GM21526 (cell line): ENCODE data around the gene DIP2C.
"Not testable (repeated sequence)": the region's sequence is repeated elsewhere in the genome, so short reads cannot be mapped to it uniquely, and the experiment has no call there.

Experiments
- ATAC-seq: cut with Tn5 transposase; IDR thresholded peaks from one replicate; pipeline ENCODE4 v1.9.1; 2021; ENCODE audit warnings: moderate library complexity; ENCODE audit not compliant: unreplicated experiment, low FRiP score

Gene DIP2C

DNA sequence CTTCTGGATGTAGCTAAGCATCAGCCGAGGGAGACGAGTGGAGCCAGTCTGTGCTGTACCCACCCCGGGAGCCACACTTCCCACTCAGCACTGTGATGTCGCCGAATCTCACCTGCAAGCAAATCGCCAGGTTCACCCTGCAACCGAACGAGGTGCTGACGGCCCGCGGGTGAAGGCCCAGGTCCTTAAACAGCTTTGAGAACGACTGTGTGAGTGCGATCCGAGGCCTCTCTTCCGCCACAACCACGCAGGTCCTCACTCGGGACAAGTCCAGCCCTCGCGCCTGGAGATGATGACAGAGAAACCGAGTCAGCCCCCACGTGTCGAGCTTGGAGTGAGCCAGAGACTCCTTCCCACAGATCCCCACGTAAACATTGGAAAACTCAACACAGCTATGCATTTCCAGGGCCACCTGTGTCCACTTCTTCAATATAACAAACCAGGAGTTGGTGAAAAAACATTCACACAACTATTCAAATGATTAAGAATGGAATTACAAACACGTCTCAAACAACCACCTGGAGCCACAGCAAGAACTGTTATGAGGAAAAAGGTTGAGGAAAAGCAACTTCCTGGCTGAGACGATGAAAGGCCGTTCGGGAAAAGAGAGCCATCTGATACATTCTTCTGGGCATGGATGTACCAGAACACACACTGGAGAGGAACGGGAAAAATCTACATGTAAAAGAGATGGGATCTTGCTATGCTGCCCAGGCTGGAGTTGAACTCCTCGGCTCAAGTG is 362.4 kb downstream of the DIP2C start:
- no peak for ATAC-seq

DNA sequence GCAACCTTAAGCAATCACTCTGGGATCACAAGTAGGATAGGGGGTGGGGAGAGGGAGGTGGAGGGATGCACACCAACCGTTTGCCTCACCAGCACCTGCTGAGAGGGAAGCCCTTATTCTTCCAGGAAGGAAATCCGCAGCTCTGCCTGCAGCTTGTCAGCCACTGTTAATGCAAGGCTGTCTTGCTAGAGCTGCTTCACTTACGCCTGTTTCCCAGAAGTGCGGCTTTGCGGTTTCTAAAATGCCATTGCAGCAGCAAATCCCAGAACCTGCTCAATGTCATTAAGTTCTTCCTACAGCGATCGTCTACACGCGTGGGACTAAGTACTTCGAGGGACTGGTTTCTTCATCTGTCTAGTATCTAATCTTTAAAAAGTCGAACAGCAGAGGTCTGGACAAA is 363.1 kb downstream of the DIP2C start:
- ATAC-seq: no peak

DNA sequence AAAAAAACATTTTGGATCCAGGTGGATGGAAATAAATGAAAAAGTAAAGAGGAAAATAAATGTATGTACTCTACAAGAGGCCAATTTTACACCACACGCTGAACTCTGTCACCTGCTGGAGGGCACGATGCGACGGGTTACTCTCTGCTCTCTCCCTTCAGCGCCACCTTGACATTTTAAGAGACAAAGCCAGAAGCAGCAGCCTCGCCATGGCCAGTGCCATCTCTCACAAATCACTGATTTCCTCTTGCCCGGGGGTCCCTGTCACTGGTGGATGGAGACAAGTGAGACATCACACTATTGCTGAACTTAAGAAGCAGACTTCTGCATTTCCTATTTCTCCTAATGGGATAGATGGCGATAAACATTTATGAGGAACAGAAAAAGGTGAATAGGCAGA is 364.2 kb downstream of the DIP2C start:
- no peak for ATAC-seq

DNA sequence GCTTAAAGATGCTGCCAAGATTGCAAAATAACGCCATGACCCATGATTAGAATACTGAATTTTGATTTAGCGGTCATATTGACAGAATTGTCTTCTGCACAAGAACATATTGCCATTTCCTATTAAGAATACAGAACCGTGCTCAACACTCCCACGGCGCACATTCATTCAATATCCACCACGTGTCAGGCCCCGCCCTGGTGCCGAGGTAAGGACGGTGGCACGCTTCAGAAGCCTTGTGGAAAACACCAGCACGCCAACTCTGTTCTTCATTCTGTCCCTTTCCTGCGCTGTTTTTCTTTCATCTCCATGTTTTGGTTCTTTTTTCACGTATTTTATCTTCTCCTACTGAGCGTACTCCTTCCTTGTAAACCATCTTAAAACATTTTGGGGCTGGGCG is 364.9 kb downstream of the DIP2C start:
- no peak for ATAC-seq

DNA sequence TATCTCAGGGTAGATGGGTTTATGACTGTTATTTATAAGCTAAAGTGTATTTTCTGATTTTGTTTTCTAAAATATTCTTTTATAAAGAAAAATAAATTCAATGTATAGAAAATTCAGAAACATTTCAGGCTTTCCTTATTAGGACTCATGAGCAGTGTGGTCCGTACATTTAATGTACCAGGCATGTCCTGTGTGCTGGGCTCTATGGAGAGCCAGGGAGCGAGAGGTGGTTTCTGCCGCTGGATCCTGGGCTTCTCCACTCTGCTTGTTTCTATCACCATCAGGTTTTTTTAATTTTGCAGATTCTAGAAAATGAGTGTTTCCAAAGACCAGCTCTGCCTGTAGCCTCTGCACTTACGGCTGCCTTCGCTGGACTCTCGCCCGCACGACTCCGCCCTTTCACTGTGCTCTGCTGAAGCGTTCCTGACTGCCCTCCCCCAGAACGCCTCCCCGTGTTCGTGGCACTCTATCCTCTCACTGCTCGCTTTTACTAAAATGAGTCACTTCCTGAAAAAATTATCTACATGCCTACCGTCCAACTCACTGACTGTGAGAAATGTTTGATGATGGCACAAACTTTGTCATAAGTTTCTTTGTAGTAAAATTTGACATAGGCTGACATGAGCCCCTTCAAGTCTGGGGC is 365.7 kb downstream of the DIP2C start:
- ATAC-seq: peak; percentile 95

DNA sequence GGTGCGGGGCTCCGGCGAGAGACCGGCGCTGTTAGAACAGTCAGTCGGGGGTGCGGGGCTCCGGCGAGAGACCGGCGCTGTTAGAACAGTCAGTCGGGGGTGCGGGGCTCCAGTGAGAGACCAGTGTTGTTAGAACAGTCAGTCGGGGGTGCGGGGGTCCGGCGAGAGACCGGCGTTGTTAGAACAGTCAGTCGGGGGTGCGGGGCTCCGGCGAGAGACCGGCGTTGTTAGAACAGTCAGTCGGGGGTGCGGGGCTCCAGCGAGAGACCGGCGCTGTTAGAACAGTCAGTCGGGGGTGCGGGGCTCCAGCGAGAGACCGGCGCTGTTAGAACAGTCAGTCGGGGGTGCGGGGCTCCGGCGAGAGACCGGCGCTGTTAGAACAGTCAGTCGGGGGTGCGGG is 366.4 kb downstream of the DIP2C start:
- not testable (repeated sequence) for ATAC-seq

DNA sequence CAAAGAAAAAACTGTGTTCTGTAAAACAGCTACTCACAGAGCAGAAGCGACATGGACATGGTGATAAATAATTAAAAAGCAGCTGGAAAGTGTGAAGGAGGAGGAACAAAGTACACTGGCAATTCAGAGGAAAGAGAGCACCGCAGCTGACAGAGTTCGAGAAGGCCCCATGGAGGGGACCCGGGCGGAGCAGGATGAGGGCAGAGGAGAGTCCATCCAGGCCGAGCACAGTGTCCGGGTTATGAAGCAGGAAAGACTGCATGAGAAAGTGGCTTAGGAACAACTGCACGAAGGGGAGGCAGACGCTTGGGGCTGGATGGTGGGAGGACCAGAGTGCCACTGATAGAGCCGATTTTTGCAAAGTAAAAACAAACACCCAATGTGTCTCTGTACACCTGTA is 368.7 kb downstream of the DIP2C start:
- no peak for ATAC-seq

DNA sequence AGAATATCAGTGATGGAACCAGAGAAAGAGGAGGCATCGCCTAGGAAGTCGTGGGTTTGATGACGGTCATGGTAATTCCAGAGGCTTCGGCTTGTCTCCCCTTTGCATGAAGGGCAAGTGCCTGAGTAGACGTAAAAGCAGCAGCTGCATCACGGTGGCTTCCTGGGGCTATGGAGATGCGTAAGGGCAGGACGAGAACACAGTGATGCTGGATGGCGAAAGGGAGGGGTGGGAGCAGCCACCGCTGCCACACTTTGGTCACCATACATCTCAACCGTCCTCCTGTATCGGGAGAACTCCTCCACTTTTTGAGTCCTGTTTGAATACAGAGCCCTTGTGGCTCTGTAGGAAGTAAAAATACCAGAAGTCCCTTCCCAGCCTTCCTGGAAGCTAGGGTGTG is 371.5 kb downstream of the DIP2C start:
- no peak for ATAC-seq

DNA sequence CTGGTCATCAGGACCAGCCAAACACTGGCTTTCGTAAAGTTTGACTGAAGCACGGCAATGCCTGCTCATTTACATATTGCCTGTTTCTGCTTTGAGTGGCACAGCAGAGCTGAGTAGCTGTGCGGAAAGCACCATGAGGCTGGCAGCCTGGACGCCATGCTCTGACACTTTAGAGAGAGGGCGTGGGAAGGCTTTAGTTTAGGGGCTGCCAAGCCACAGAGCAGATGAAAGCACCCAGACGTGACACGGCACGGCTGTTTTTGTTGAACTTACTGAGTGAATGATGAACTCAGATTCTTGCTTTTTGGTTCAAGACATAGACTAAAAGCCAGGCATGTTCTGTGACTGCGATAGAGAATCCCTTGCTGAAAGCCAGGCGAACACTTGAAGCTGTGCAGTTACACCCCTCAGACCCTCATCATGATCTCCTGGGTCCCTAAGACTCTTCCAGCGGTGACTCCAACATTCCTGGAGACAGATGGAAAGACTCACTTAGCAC is 372.1 kb downstream of the DIP2C start:
- peak; percentile 97 for ATAC-seq

DNA sequence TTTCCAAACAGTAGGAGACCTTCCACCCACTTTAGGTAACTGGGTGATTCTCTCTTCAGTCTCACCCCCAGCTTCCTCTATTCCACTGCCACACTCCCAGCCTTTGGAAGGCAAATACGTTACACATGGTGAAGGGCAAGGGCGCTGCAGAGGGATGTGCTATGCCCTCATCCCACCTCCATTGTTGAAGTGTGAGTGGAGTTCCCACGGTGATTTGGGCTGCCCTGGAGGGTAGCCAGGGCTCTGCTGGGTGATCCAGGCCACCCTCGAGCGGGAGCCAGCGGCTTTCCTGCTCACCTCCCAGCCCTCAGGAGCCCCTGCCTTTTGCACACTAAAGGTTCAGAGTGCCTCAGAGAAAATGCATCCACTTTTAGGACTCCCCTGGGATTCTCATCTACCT is 373.1 kb downstream of the DIP2C start:
- ATAC-seq: no peak

DNA sequence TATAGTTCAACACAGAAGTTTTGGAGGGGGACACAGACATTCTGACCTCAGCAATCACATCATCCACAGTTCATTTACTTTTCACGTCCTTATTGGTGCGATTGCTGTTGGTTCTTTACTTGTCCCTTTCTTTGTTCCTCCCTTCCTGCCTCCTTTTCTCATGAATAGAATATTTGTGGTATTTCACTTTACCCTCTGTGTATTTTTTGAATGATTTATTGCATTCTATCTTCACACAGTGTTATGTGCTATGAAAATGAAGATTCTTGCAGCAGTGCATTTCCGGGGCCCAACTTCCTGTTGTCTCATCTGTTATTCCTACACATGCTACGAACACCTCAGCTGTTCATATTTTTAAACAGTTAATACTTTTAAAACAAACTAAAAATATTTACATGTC is 374.6 kb downstream of the DIP2C start:
- ATAC-seq: no peak

DNA sequence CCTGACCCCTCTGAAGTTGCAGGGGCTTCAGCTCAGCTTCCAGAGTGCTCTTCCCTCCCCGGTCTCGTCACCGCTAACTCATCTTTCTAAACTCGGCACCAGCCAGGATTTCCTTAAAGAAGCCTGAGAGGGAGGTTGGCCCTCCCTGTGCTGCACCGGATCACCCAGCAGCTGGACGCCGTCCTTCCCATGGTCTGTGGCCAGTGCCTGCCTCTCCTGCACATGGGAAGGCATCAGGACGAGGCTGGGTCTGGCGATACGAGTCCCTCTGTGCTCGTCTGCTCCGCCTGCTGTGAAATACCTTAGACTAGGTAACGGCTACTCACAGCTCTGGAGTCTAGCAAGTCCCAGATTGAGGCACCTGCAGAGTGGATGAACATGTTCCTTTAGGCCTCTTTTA is 375.1 kb downstream of the DIP2C start:
- ATAC-seq: no peak

DNA sequence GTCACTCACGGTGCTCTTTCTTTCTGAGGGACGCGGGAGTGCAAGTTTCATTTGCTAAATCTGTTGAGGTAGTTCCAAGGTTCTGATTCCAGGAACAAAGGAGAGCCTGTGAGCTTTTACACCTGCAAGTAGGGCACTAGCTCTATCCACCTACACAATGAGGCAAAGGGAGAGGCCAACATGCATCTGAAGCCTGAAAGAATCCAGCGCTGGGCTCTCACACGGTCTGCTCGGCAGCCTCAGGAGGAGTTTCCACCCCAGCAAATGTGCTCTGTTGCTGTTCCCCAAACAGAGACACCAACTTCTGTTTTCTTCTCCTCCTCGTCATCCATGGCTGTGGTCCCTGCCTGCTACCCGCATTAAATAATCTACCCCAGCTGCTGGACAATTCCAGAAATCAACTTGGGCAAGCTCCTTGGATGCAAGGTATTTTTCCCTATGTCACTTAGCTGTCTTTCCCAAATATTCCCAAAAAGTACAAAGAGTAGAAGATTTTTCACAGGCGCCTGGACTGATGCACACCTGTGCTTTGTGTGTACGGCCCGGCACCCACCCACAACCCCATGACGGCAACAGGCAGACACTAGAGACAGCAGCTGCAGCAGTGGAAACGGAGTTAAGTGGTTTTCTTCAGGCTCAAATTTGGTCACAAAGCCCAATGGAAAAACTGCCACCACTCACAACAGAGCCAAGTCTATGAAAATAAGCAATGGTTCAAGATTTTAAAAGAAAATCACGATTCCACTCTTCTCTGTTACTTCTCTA is 377.4 kb downstream of the DIP2C start:
- no peak for ATAC-seq

DNA sequence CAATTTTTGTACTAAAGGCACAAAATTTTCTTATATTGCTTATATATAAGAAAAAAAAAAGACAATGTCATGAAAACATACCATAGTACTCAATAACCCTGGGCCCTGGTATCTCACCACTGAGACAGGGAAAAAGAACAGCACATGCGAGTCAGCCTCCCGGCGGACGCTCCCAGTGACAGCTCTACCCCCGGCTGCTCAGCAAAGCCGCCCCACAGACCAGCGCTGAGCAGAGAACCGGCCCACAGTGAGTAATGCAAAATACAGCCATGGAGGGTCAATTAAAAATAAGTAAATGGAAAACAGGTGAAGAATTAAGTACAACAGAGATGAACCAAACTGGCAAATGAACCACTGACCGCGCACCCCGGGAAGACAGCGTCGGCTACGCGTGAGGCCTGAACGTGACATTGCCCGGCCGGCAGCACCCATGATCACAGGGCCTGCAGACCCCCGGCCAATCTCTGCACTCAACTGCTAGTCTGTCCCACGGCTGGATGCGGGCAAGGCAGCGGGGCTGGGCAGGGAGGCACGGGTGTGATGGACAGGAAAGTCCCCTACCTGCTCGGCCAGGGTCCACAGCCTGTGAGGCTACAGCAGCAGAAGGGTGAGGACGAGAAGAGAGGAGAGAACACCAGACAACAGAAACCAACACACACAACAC is 378.4 kb downstream of the DIP2C start:
- ATAC-seq: no peak

DNA sequence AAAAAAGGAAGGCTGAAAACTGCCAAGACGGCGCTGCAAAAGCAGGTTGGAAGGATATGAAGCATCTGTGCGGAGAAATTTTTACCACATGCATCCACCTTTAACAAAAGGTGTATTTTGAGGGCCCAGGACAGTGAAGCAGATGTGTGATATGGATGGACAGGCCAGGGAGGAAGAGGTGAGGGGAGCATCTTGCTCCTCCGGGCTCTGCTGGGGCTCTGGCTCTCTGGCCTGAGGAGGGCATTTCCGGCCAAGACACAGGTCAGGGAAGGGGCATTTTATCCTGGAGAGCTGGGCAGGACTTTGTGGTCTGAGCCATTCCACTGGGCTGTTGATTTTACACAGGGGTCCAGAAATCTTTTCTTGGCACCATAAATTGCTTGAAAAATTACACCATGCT is 379.1 kb downstream of the DIP2C start:
- ATAC-seq: no peak

DNA sequence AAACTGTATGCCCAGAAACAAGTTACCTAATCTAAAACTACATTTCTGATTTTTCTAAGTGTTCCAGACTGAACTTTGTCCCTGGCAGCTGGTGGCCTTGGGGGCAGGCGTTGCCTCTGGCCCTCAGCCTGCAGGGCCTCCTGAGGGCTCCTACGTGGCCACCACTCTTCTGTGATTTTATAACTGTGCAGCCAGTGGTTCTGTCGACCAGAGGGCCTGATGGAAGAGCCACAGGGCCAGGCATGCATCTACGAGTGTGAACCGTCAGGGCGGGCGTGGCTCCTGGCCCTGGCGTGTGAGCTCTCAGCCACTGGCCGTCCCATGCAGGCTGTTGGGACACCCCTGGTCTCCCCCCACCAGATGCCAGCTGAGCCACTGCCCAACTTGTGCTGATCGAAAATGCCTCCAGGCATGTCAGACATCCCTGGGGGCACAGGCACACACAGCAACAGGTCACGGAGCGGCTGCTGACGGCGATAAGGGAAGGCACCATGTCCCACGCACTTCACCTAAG is 380.8 kb downstream of the DIP2C start:
- ATAC-seq: no peak

DNA sequence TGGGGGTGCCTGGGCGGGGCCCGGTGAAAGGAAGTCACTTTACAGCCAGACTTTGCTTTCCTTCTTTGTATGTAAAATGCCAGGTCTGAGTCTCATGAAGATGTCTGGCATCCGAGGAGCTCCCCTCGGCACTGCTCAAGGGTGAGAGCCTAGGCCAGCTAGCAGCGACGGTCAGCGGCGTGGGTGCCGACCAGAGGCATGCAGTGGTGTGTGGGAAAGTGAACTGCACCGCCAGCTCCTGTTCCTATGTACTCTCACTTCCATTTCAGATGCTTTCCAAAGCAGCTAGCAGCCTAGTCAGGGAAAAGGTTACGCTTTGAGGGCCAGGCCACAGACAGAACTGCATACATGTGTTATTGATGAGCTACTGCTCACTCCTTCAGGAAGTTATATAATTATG is 381.4 kb downstream of the DIP2C start:
- no peak for ATAC-seq

DNA sequence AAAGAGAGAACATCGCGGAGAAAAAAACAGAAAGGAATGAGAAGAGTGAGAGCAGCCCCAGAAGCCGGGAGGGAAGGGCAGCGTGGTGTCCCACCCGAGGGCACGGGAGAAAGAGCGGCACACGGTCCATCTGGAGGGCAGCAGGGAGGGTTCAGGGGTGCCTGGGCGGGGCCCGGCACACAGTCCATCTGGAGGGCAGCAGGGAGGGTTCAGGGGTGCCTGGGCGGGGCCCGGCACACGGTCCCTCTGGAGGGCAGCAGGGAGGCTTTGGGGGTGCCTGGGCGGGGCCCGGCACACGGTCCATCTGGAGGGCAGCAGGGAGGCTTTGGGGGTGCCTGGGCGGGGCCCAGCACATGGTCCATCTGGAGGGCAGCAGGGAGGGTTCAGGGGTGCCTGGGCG is 381.8 kb downstream of the DIP2C start:
- ATAC-seq: no peak

DNA sequence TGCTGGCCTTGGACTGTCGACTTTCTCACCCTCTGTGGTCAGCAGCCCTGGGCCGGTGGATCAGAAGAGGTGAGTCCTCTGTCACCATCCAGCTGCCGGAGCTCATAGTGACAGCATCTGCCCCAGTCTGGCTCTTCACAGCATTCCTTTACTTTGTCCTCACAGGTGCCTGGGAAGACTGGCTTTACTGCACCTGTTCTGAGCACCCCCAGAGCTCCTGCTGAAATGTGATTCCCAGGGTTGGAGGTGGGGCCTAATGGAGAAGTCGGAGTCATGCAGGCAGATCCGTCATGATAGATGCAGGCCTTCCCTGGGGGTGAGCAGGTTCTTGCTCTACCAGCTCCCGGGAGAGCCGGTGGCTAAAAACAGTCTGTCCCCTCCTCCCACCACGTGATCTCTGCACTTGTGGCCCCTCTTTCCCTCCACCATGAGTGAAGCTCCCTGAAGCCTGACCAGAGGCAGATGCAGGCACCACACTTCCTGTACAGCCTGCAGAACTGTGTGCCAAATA is 382.7 kb downstream of the DIP2C start:
- no peak for ATAC-seq

DNA sequence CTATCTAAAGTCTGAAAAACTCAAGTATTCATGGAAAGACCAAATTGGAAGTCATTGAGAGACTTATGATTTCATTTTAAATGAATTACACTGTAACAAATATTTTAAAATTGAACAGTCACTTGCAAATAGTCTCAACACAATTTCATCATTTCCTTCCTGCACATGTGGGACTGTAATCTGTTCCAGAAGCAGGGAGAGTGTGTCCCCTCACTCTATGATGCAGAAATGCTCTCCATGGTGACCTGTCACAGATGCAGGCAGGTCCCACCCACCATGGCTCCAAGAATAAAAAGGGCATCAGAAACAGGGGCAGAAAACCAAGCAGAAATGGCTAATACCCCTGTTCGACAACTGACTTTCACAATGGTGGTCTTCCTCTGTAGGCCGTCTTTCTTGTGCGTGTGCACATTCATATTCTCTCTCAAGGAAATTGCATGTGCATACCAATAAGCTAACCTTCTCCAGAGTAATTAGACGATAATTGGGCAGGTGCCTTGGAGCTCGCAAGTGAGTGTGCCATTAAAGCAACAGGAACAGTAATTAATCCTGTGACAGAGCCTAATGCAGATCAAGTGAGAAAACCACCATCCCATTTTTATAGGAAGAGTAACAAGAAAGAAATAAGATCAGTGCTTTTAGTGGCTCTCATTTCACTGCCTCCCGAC is 383.3 kb downstream of the DIP2C start:
- ATAC-seq: no peak
